H1 (cell line): ENCODE measurements around the gene OR4E2. TPM values are rescaled to one million over a fixed set of nuclear protein-coding genes. Genes with fewer than 3 reads are reported as not detected.

Experiments
- CTCF ChIA-PET: fragments of 300-600 bp; sonication (Branson Sonifier 250); formaldehyde crosslinking; loops from one replicate; lab custom pipeline; 2021; ENCODE audit not compliant: partially characterized antibody; lab: Charles Lee
- POLR2A ChIA-PET: fragments of 300-600 bp; sonication (Branson Sonifier 250); formaldehyde crosslinking; loops from one replicate; lab custom pipeline; 2021; ENCODE audit warnings: inconsistent platforms; ENCODE audit not compliant: partially characterized antibody; lab: Charles Lee
- DNase-seq, 2 experiments: peaks; one replicate each; pipeline versions ENCODE4 v3.0.0 to v3.0.0-alpha.2; 2010 to 2022; ENCODE audit warnings: low spot score in 2 of 2, low read depth in 1 of 2, mixed read lengths in 1 of 2
- FAIRE-seq: peaks from 2 replicates; lab custom pipeline; 2011; peaks lifted over from hg19 to GRCh38; lab: Jason Lieb, UNC
- H2AFZ ChIP-seq: 2 replicates; pipeline ENCODE4 v1.8.1; 2012; ENCODE audit warnings: low read length, inconsistent platforms
- H2AK5ac ChIP-seq: 2 replicates; pipeline ENCODE4 v1.6.1; 2013; ENCODE audit warnings: low read depth, low read length
- H2BK120ac ChIP-seq: replicated peaks from 2 replicates; pipeline ENCODE3; 2013; ENCODE audit warnings: low read depth, low read length, inconsistent platforms
- H2BK12ac ChIP-seq: 2 replicates; pipeline ENCODE4 v1.6.1; 2013; ENCODE audit warnings: low read depth, low read length
- H2BK15ac ChIP-seq: 2 replicates; pipeline ENCODE4 v1.6.1; 2013; ENCODE audit warnings: low read length
- H2BK20ac ChIP-seq: 2 replicates; pipeline ENCODE4 v1.6.1; 2013; ENCODE audit warnings: low read length
- H2BK5ac ChIP-seq: 2 replicates; pipeline ENCODE4 v1.6.1; 2013; ENCODE audit warnings: low read depth, low read length
- H3K14ac ChIP-seq: 2 replicates; pipeline ENCODE4 v1.6.1; 2013; ENCODE audit warnings: inconsistent platforms; ENCODE audit not compliant: insufficient read length
- H3K18ac ChIP-seq: 2 replicates; pipeline ENCODE4 v1.6.1; 2013; ENCODE audit warnings: low read length; ENCODE audit errors: extremely low read depth
- H3K23ac ChIP-seq: 2 replicates; pipeline ENCODE4 v1.6.1; 2013; ENCODE audit warnings: inconsistent platforms; ENCODE audit not compliant: insufficient read length
- H3K23me2 ChIP-seq: 2 replicates; pipeline ENCODE4 v1.6.1; 2013; ENCODE audit warnings: low read depth, low read length
- H3K27ac ChIP-seq: 2 replicates; pipeline ENCODE4 v1.6.1; 2011; ENCODE audit warnings: low read depth, low read length, inconsistent platforms
- H3K27me3 ChIP-seq, 4 experiments: replicated peaks in 1 of 4; 1 replicate in 1 of 4; 2 replicates in 3 of 4; pipeline versions ENCODE4 v1.6.1 to v1.8.1; 2011 to 2013; ENCODE audit warnings: low read length in 3 of 4, mild to moderate bottlenecking in 3 of 4, inconsistent platforms in 2 of 4, mixed read lengths in 2 of 4, moderate library complexity in 1 of 4; ENCODE audit not compliant: control insufficient read depth in 3 of 4, insufficient read depth in 3 of 4; ENCODE audit errors: extremely low read depth in 1 of 4
- H3K36me3 ChIP-seq, 4 experiments: 2 replicates each; pipeline versions ENCODE4 v1.6.1 to v1.8.1; 2011 to 2013; ENCODE audit warnings: mild to moderate bottlenecking in 4 of 4, low read length in 3 of 4, moderate library complexity in 2 of 4, control low read depth in 1 of 4, inconsistent platforms in 1 of 4; ENCODE audit not compliant: insufficient read depth in 4 of 4, control insufficient read depth in 2 of 4
- H3K4ac ChIP-seq: replicated peaks from 2 replicates; pipeline ENCODE3; 2013; ENCODE audit warnings: low read length, low read depth, mixed read lengths, inconsistent platforms; ENCODE audit not compliant: insufficient read length
- H3K4me1 ChIP-seq, 4 experiments: replicated peaks in 1 of 4; 1 replicate in 1 of 4; 2 replicates in 3 of 4; pipeline versions ENCODE4 v1.6.1 to v1.8.1; 2011 to 2013; ENCODE audit warnings: low read length in 3 of 4, inconsistent platforms in 2 of 4, mixed read lengths in 1 of 4; ENCODE audit not compliant: insufficient read depth in 4 of 4, control insufficient read depth in 3 of 4
- H3K4me2 ChIP-seq, 2 experiments: 2 replicates each; pipeline versions ENCODE4 v1.6.1 to v1.8.1; 2011 to 2013; ENCODE audit warnings: low read depth in 2 of 2, low read length in 2 of 2, control low read depth in 1 of 2, inconsistent platforms in 1 of 2, mild to moderate bottlenecking in 1 of 2; ENCODE audit not compliant: insufficient read depth in 1 of 2
- H3K4me3 ChIP-seq, 4 experiments: fragments of 200-600, 300-600 bp in 1 of 4; sonication (generic), shearing (Covaris generic), sonication (Bioruptor Twin) in 1 of 4; 2 replicates each; pipeline versions ENCODE4 v1.5.1 to v1.8.1; 2011 to 2016; ENCODE audit warnings: low read length in 4 of 4, low read depth in 3 of 4, control low read depth in 2 of 4, inconsistent platforms in 2 of 4, mild to moderate bottlenecking in 2 of 4, mixed read lengths in 1 of 4, moderate library complexity in 1 of 4; ENCODE audit not compliant: insufficient read depth in 2 of 4; ENCODE audit errors: extremely low read depth in 1 of 4
- H3K56ac ChIP-seq: replicated peaks from 2 replicates; pipeline ENCODE3; 2013; ENCODE audit warnings: low read depth, mild to moderate bottlenecking, mixed read lengths, low read length, inconsistent platforms; ENCODE audit not compliant: insufficient read length
- H3K79me1 ChIP-seq: 2 replicates; pipeline ENCODE4 v1.6.1; 2013; ENCODE audit warnings: low read depth, low read length, control low read depth
- H3K79me2 ChIP-seq, 2 experiments: 2 replicates each; pipeline versions ENCODE4 v1.6.1 to v1.8.1; 2012 to 2013; ENCODE audit warnings: low read length in 2 of 2, mild to moderate bottlenecking in 2 of 2, inconsistent platforms in 1 of 2; ENCODE audit not compliant: insufficient read depth in 2 of 2, control insufficient read depth in 1 of 2
- H3K9ac ChIP-seq, 4 experiments: replicated peaks in 1 of 4; 1 replicate in 1 of 4; 2 replicates in 3 of 4; pipeline versions ENCODE4 v1.6.1 to v1.8.1; 2011 to 2013; ENCODE audit warnings: low read depth in 3 of 4, low read length in 3 of 4, control low read depth in 2 of 4, mild to moderate bottlenecking in 2 of 4, moderate library complexity in 2 of 4, inconsistent platforms in 1 of 4; ENCODE audit errors: extremely low read depth in 1 of 4
- H3K9me3 ChIP-seq, 2 experiments: 2 replicates each; pipeline versions ENCODE4 v1.6.1 to v1.8.1; 2012 to 2013; ENCODE audit warnings: mild to moderate bottlenecking in 2 of 2, moderate library complexity in 2 of 2, control low read depth in 1 of 2, inconsistent platforms in 1 of 2, low read depth in 1 of 2, low read length in 1 of 2, mixed read lengths in 1 of 2; ENCODE audit not compliant: insufficient read depth in 2 of 2
- H4K20me1 ChIP-seq, 2 experiments: replicated peaks in 1 of 2; 2 replicates each; pipeline versions ENCODE3 to v1.8.1; 2011 to 2013; ENCODE audit warnings: inconsistent platforms in 2 of 2, low read length in 2 of 2, mild to moderate bottlenecking in 1 of 2; ENCODE audit not compliant: insufficient read depth in 2 of 2, control insufficient read depth in 1 of 2
- H4K5ac ChIP-seq: 2 replicates; pipeline ENCODE4 v1.6.1; 2013; ENCODE audit warnings: low read length, low read depth, mixed read lengths, inconsistent platforms; ENCODE audit not compliant: insufficient read length
- H4K8ac ChIP-seq: 2 replicates; pipeline ENCODE4 v1.8.0; 2013; ENCODE audit warnings: mild to moderate bottlenecking, moderate library complexity, low read length, inconsistent platforms; ENCODE audit not compliant: insufficient read depth; ENCODE audit errors: extremely low read depth
- H4K91ac ChIP-seq: replicated peaks from 2 replicates; pipeline ENCODE3; 2013; ENCODE audit warnings: low read length, mixed read lengths, inconsistent platforms; ENCODE audit not compliant: insufficient read length
- CHD2 ChIP-seq: IDR thresholded peaks from 2 replicates; pipeline ENCODE4 v1.6.1; 2012; ENCODE audit warnings: low read length, improper control_type of control experiment
- CREB1 ChIP-seq: IDR thresholded peaks from 2 replicates; pipeline ENCODE4 v1.6.1; 2012; ENCODE audit warnings: inconsistent platforms
- HDAC2 ChIP-seq, 2 experiments: fragments of 300-600 bp in 1 of 2; sonication (generic) in 1 of 2; IDR thresholded peaks; 2 replicates each; pipeline ENCODE4 v1.6.1; 2011 to 2012; ENCODE audit warnings: low read depth in 2 of 2, low read length in 2 of 2, mild to moderate bottlenecking in 2 of 2, moderate library complexity in 2 of 2, borderline replicate concordance in 1 of 2, inconsistent platforms in 1 of 2
- PHF8 ChIP-seq: fragments of 200-600 bp; sonication (generic); conservative IDR thresholded peaks from 2 replicates; pipeline ENCODE4 v1.7.1; 2012; ENCODE audit warnings: low read depth, mild to moderate bottlenecking, inconsistent platforms, low read length, moderate library complexity
- POLR2AphosphoS5 ChIP-seq: IDR thresholded peaks from 2 replicates; pipeline ENCODE4 v1.6.1; 2011; ENCODE audit warnings: low read depth, low read length
- RNF2 ChIP-seq: fragments of 200-900, 300-1000 bp; sonication (generic); IDR thresholded peaks from 2 replicates; pipeline ENCODE4 v1.7.1; 2016; ENCODE audit warnings: borderline replicate concordance, low read depth, mild to moderate bottlenecking, antibody characterized with exemption, low read length; ENCODE audit not compliant: poor library complexity, severe bottlenecking; ENCODE audit errors: missing control alignments
- TCF12 ChIP-seq: IDR thresholded peaks from 2 replicates; pipeline ENCODE4 v1.6.1; 2011; ENCODE audit warnings: low read depth, mild to moderate bottlenecking, low read length
- ZNF274 ChIP-seq: IDR thresholded peaks from 2 replicates; pipeline ENCODE4 v1.7.0; 2012; ENCODE audit warnings: low read length, borderline replicate concordance; ENCODE audit errors: extremely low read depth
- WGBS, 2 experiments: shearing (Covaris generic) in 1 of 2; methylation state at CpG; one replicate each; pipeline versions ENCODE4 v1.1.6 to v1.1.7; 2013 to 2015; ENCODE audit warnings: low lambda C conversion rate in 2 of 2, mixed read lengths in 2 of 2, inconsistent platforms in 1 of 2, low coverage in 1 of 2, missing lambda C conversion rate in 1 of 2; ENCODE audit not compliant: insufficient replicate concordance in 2 of 2, insufficient coverage in 1 of 2, insufficient read length in 1 of 2; ENCODE audit errors: extremely low coverage in 1 of 2, missing lambda C conversion rate in 1 of 2; 5-methylcytosine and 5-hydroxymethylcytosine counted together
- polyA plus RNA-seq, 7 experiments: library from polyadenylated mRNA; depleted of rRNA in 3 of 7; stranded (reverse) in 5 of 7; unstranded in 2 of 7; fragments of >200 nt in 5 of 7; fragments of 200-250 nt in 2 of 7; gene quantifications; 1 replicate in 5 of 7; 2 replicates in 1 of 7; 4 replicates in 1 of 7; pipeline versions ENCODE4 v1.2.1 to v1.2.3, GENCODE V29; 2011 to 2013; ENCODE audit warnings: missing spikeins in 2 of 7, mixed read lengths in 2 of 7
- total RNA-seq: library from RNA; stranded (reverse); fragmentation: NEBNext Ultra II Directional; extraction: Animal tissue kit (Norgen Biotek cat#: 25700); gene quantifications from 2 replicates; pipeline ENCODE4 v1.2.1, GENCODE V29; 2021
- TF ChIP-seq, protein P1 (sequence below): IDR thresholded peaks from 2 replicates; pipeline ENCODE4 v1.6.1; 2012; ENCODE audit warnings: low read length, inconsistent platforms
- TF ChIP-seq, protein P2 (sequence below): IDR thresholded peaks from 2 replicates; pipeline ENCODE4 v1.6.1; 2011; ENCODE audit warnings: low read length, improper control_type of control experiment

OR4E2 gene
- total and polyA plus RNA-seq, 2 of the 8 experiments (the other 6 are each of a cell fraction or from before 2014, with no cell fraction given): not detected

DNA sequence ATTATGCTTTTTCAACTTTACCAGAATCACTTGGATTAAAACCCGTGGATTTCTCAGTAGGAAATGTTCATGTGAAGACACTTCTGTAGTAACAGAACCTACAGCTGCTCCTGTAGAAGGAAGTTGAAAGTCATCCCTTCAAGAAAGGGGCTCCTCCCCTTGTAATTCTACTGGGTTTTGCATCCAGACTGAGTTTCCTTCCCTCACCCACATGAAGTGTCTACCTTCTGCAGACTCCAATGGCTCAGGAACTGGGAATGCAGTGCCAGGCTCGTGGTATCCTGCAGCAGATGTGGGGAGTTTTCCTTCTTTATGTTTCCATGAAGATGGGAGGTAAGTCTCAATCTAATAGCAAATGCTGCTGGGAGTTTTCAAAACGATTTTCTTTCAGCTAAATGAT lies 11.0 kb upstream of the OR4E2 start:
- H3K23ac ChIP-seq: no peak overlapping the region
- H3K79me2 ChIP-seq: no peaks in the 10 kb centered on the region
- no peak overlapping the region for H2AK5ac ChIP-seq
- no peak overlapping the region for H3K27ac ChIP-seq
- FAIRE-seq (no peak), DNase-seq (no peak)
- 73% methylated on average over 3 of the region's 3 CpGs; no CpG with 5 or more reads in 1 of the 2 experiments for WGBS, 2 experiments
- no peak overlapping the region for H3K4ac ChIP-seq
- H2BK15ac ChIP-seq: no peak overlapping the region
- no peaks in the 10 kb centered on the region for H3K9me3 ChIP-seq
- H3K18ac ChIP-seq: no peak overlapping the region
- H3K4me3 ChIP-seq: no peak overlapping the region
- H4K8ac ChIP-seq: no peak overlapping the region
- H3K23me2 ChIP-seq: no peaks in the 10 kb centered on the region
- H3K79me1 ChIP-seq: no peaks in the 10 kb centered on the region
- H2AFZ ChIP-seq: no peak overlapping the region
- no peak overlapping the region for H2BK120ac ChIP-seq
- no peaks in the 10 kb centered on the region for H3K27me3 ChIP-seq
- CTCF ChIA-PET: interaction anchor here (0.8 to 1.4 kb wide), 2 partner anchors 43 to 69 kb away, joined by 3 to 9 read pairs; no protein-coding TSS in a partner anchor
- no peak overlapping the region for H3K14ac ChIP-seq
- H2BK12ac ChIP-seq: no peak overlapping the region
- no peak overlapping the region for H2BK20ac ChIP-seq
- H2BK5ac ChIP-seq: no peak overlapping the region
- no peak overlapping the region for H4K5ac ChIP-seq
- H3K4me2 ChIP-seq: no peak overlapping the region
- H3K4me1 ChIP-seq: peaks cover 2 to 8% (median 6%) of the 10 kb centered on the region in 4 experiments; a peak in 5 of 7 replicates
- H3K56ac ChIP-seq: no peak overlapping the region
- H4K91ac ChIP-seq: no peak overlapping the region
- H3K36me3 ChIP-seq: no peaks in the 10 kb centered on the region
- POLR2A ChIA-PET: interaction anchor here (1.2 kb wide), 1 partner anchor 187 kb away, joined by 3 read pairs; no protein-coding TSS in a partner anchor
- no peaks in the 10 kb centered on the region for H4K20me1 ChIP-seq
- H3K9ac ChIP-seq: no peak overlapping the region
- TF ChIP-seq, protein P1, sequence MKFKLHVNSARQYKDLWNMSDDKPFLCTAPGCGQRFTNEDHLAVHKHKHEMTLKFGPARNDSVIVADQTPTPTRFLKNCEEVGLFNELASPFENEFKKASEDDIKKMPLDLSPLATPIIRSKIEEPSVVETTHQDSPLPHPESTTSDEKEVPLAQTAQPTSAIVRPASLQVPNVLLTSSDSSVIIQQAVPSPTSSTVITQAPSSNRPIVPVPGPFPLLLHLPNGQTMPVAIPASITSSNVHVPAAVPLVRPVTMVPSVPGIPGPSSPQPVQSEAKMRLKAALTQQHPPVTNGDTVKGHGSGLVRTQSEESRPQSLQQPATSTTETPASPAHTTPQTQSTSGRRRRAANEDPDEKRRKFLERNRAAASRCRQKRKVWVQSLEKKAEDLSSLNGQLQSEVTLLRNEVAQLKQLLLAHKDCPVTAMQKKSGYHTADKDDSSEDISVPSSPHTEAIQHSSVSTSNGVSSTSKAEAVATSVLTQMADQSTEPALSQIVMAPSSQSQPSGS: no peak
- TF ChIP-seq, protein P2, sequence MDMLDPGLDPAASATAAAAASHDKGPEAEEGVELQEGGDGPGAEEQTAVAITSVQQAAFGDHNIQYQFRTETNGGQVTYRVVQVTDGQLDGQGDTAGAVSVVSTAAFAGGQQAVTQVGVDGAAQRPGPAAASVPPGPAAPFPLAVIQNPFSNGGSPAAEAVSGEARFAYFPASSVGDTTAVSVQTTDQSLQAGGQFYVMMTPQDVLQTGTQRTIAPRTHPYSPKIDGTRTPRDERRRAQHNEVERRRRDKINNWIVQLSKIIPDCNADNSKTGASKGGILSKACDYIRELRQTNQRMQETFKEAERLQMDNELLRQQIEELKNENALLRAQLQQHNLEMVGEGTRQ: no peak
- no peak for TF ChIP-seq TCF12
- no peak for TF ChIP-seq PHF8
- TF ChIP-seq CREB1: no peak
- TF ChIP-seq POLR2AphosphoS5: no peak
- no peak for TF ChIP-seq CHD2
- TF ChIP-seq RNF2: no peak
- TF ChIP-seq ZNF274: no peak
- no peak for TF ChIP-seq HDAC2 (IDR thresholded peaks at IDR 0.05; ENCODE audit: borderline replicate concordance in 1 of 2, low read depth in 2 of 2, low read length in 2 of 2)
